HG03139 (cell line): ENCODE measurements around the gene MBIP.
"Not testable (repeated sequence)": the region's sequence is repeated elsewhere in the genome, so short reads cannot be mapped to it uniquely, and the experiment has no call there.

Source experiments
- ATAC-seq: cut with Tn5 transposase; IDR thresholded peaks from one replicate; pipeline ENCODE4 v1.9.1; 2021; ENCODE audit not compliant: unreplicated experiment

Gene MBIP, protein sequence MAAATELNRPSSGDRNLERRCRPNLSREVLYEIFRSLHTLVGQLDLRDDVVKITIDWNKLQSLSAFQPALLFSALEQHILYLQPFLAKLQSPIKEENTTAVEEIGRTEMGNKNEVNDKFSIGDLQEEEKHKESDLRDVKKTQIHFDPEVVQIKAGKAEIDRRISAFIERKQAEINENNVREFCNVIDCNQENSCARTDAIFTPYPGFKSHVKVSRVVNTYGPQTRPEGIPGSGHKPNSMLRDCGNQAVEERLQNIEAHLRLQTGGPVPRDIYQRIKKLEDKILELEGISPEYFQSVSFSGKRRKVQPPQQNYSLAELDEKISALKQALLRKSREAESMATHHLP

GRCh38 chr14:36320200-36320896, at the start of gene MBIP:
TSS of gene MBIP (minus strand) at chr14:36320637. CDS start at chr14:36320588, 49 bp downstream.
- ATAC-seq, result peak; percentile 96

DNA sequence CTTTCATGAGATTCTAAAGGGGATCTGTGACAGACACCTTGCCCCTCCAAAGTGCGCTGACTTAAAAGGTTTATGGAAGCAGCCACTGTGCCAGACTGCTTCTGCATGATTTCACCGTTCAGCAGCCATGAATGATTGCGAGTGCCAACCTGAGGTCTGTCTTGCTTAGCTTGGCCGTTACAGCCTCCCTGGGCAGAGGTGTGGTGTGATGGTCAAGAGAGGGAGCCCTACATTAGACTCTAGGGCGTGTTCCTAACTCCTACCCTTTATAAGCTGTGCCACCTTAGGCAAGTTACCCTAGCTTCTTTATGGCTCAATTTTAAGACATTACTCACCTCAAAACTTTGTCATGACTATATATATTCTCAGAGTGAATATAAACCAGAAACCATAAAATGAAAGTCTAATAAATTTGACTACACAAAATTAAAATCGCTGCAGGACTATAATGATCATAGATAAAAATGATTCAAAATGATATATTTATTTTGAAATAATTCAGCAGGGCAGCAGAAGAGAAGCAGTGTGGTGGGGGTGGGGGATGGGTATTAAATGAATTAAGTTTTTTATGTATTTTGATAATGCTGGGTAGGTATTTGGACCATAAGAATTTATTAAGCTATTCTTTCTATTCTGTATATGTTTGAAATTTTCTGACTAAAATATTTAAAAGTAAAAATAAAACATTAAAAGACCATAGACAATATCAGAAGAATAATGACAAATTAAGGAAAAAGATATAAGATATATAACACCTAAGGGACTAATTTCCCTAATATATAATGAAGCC, 47.7 kb upstream of the MBIP start:
- ATAC-seq, result no peak

- no peak for ATAC-seq
Measured at GRCh38 chr14:36365766-36366165, 45.3 kb upstream of the MBIP start.

DNA sequence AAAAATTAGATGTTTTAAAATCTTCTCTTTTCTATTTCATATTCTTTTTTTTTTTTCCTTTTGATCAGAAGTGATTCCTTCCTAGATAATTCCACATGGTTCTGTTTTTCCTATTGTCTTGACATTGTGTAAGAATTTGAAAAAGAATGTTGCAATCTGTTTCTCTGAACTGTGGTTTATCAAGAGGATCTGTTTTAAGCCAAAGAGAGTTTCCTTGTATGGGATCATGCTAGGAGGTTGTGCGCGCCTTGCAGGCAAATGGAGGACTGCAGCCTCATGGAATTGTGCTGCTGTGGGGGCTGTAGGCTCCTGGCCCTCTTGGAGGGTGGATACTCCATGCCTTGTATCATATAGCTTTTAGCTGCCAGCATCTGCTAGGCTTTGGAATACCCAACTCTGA, 43.3 kb upstream of the MBIP start:
- ATAC-seq, result no peak

GRCh38 chr14:36362648-36363047, 42.2 kb upstream of the MBIP start:
- ATAC-seq, result no peak

DNA sequence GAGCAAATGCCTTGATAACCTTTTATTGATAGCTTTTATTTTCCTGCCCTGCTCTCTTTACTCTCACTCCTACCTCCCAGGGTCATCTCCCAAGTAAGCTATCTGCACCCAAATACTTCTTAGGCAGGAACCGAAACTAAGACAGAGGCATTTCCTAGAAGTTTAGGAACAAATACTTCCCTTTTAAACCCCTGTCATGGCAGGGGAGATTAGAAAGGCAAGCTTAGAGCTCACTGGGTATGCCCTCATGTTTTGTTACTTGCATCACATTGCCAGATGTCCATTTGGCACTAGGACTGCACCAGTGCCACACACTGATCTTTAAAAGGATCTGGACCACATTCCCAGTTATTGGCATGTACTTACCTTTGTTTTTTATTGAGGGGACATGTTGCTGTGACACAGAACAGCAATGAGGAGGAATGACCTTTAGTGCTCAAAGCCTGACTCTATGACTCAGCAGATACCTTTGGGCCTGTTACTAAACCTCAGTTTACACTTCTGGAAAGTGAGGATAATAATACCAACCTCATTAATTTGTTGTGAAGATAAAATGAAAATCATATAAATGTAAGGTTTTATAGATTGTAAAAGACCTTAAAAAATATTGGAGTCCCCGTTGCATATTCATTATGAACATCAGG, 40.9 kb upstream of the MBIP start:
- no peak for ATAC-seq

GRCh38 chr14:36356862-36357261, 36.4 kb upstream of the MBIP start:
- no peak for ATAC-seq

GRCh38 chr14:36346052-36346451, 25.6 kb upstream of the MBIP start:
- ATAC-seq, result no peak

DNA sequence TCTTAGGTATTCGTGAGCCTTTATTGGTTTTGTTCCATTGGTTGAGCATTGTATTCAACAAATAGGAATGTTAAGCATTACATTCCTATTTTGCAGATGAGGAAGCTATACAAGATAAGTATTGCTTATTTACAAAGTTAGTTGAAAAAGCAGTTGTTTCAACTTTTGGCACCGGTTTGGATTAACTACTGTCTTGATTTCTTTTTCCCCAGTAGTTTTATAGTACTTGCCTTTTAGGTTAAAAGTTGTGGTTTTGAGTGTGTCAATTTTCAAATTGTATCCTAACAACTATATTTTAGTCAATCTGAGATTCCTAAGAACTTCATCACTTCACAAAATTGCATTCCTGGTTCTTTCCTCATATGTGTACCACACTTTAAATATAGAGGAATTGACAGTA, 23.8 kb upstream of the MBIP start:
- no peak for ATAC-seq

GRCh38 chr14:36341811-36342210, 21.4 kb upstream of the MBIP start:
- not testable (repeated sequence) for ATAC-seq

DNA sequence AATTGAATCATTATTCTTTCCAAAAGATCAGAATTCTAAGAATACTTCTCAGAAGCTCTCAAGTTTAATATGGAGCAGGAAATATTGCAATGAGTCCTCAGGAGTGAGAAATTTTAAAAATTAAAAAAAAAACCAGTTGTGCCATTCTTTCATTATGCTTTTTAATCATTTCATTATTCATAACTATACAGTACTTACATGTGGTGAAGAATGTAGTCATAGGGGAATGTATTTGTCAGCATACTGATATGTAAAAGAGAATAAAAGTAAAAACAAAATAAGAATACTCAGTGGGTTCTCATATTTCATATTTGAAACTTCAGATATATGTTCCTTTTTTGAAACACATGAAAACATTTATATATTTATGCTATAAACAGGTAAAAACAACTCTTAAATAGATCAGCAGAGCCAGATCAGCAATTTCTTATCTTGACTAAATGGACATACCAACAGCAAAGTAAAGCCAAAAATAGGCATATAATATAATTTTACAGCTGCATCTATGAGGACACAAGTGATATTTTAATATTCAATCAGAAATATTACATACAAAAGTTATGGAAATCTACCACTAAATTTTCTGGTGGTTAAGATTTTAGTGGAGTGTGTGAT, 19.9 kb upstream of the MBIP start:
- no peak for ATAC-seq

GRCh38 chr14:36339816-36340215, 19.4 kb upstream of the MBIP start:
- ATAC-seq, result no peak

DNA sequence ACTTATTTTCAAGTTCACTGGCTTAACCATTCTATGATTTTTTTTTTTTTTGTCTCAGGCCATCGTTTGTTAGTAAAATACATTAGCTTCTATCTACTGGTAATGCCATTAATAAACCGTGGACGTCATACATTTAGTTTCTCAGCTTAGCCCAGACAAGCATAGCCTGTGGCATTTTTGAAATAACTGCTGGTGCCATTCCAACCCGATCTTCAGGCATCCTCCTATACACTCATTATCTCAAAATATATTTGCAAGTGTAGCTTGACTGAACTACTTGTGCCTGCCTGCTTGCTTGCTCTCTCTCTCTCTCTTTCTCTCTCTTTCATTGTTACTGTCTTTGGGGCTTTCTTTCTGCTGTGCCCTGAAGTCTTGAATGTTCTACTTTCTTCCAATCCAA, 12.7 kb upstream of the MBIP start:
- ATAC-seq, result no peak

DNA sequence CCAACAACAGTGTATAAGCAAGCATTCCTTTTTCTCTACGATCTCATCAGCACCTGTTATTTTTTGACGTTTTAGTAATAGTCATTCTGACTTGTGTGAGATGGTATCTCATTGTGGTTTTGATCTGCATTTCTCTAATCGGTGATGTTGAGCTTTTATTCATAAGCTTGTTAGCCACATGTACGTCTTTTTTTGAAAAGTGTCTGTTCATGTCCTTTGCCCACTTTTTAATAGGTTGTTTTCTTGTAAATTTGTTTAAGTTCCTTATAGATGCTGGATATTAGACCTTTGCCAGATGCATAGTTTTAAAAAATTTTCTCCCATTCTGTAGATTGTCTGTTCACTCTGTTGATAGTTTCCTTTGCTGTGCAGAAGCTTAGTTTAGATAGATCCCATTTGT, 7.1 kb upstream of the MBIP start:
- not testable (repeated sequence) for ATAC-seq

DNA sequence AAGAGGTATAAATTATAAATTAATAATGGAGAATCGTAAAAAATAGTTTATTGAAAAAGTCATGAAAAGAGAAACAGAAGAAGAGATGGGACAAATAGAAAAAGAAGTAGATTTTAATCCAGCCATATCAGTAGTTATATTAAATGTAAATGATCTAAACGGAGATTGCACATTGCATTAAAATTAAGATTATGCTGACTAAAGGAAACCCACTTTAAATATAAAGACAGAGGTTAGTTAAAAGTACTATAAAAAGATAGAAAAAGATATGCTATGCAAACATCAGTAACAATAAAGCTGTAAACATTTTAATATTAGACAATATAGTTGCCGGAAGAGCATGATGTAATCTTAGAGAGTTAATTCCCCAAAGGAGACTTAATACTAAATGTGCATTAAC, 5.4 kb upstream of the MBIP start:
- no peak for ATAC-seq

GRCh38 chr14:36324897-36325296, 4.5 kb upstream of the MBIP start:
- ATAC-seq, result no peak

DNA sequence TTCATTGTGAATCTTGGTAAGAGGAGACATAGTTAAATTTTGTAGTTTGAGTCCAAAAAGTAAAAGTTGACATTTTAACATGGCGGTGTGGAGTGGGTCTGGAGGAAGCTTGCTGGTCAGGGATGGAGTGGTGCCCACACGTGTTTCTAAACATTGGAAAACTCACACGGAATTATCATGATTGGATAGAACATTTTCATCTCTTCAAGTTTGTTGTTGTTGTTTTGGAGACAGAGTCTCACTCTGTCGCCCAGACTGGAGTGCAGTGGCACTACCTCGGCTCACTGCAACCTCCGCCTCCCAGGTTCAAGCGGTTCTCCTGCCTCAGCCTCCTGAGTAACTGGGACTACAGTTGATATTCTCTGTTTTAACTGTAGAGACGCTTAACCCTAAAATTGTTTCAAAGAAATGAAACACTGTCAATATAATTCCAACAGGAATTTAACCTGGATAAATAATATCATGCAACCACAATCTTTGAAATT, 502 bp upstream of the MBIP start:
- peak; percentile 18 for ATAC-seq

GRCh38 chr14:36319899-36320199, 588 bp downstream of the MBIP start:
- no peak for ATAC-seq

DNA sequence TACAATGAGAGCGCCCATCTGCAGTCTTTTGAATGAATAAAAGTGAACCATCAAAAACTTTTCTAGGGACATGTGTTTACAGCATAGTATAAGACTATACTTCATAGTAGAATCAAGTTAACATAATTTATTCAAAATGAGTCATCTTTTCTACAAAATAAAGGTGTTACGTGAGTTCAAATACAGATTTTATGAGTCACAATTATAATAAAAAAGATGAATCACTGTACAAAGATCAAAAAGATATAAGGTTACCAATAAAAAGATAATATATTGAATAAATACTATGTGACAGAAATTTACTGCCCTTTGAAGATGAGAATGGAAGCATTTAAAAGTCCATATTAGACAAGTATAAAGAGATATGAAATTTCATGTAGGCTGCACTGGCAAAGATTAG, 2.8 kb downstream of the MBIP start:
- ATAC-seq, result no peak

GRCh38 chr14:36316131-36316530, 4.3 kb downstream of the MBIP start:
- ATAC-seq, result no peak
